Measurements from ENCODE around the gene NOS1. TPM values are rescaled to one million over a fixed set of nuclear protein-coding genes. Genes with fewer than 3 reads are reported as not detected.

Gene NOS1
- total and polyA plus RNA-seq, 2 of the 8 experiments (the other 6 are each of a cell fraction or from before 2014, with no cell fraction given): 1.5 to 2.0 TPM

- TF ChIP-seq CHD7 (IDR thresholded peaks at IDR 0.05; ENCODE audit: insufficient replicate concordance, low read length) (no peak), RNF2 (IDR thresholded peaks at IDR 0.05; ENCODE audit: borderline replicate concordance, low read depth, low read length, missing control alignments, poor library complexity, severe bottlenecking) (no peak), GTF2F1 (IDR thresholded peaks at IDR 0.05; ENCODE audit: borderline replicate concordance, low read depth, low read length) (no peak), SP2 (IDR thresholded peaks at IDR 0.05; ENCODE audit: low read length) (no peak), POLR2A (IDR thresholded peaks at IDR 0.05; ENCODE audit: control extremely low read depth in 1 of 2, low read depth in 2 of 2, low read length in 2 of 2) (no peak), TEAD4 (IDR thresholded peaks at IDR 0.05; ENCODE audit: low read depth, low read length) (no peak)
These were observed 47.5 kb downstream of the NOS1 start (continued) for GRCh38 chr12:117313926-117314325.

All from H1 (cell line).